OCI-LY7 (cell line): ENCODE results near the gene CD164. TPM values are rescaled to one million over a fixed set of nuclear protein-coding genes. Genes with fewer than 3 reads are reported as not detected.

Source experiments
- BruUV-seq: library from RNA; stranded (reverse); fragments of 400-500 nt; replicated peaks from 2 replicates; lab custom pipeline; 2021; lab: Mats Ljungman, UMichigan
- CTCF ChIA-PET: fragments of 300-600 bp; sonication (Branson Sonifier 250); formaldehyde crosslinking; loops from one replicate; lab custom pipeline; 2022; ENCODE audit warnings: antibody characterized with exemption; ENCODE audit not compliant: unreplicated experiment; lab: Charles Lee
- POLR2A ChIA-PET: fragments of 300-600 bp; sonication (Branson Sonifier 250); formaldehyde crosslinking; loops from one replicate; lab custom pipeline; 2022; ENCODE audit warnings: antibody characterized with exemption; lab: Charles Lee
- DNase-seq: peaks from one replicate; pipeline ENCODE4 v3.0.0-alpha.2; 2015; ENCODE audit warnings: low spot score
- H2AFZ ChIP-seq: fragments of 200-600 bp; sonication (generic), shearing (Covaris generic); 2 replicates; pipeline ENCODE4 v1.6.1; 2014; ENCODE audit warnings: mild to moderate bottlenecking, antibody characterized with exemption, low read length, moderate library complexity
- H3K27ac ChIP-seq: fragments of 200-600 bp; sonication (generic); 2 replicates; pipeline ENCODE4 v1.5.1; 2014; ENCODE audit warnings: mixed run types, low read depth, mild to moderate bottlenecking, moderate library complexity, low read length, inconsistent platforms; ENCODE audit not compliant: poor library complexity, severe bottlenecking
- H3K36me3 ChIP-seq: fragments of 200-600 bp; sonication (generic); 2 replicates; pipeline ENCODE4 v1.6.1; 2014; ENCODE audit warnings: mild to moderate bottlenecking, antibody characterized with exemption, low read length, moderate library complexity, mixed read lengths; ENCODE audit not compliant: insufficient read depth
- H3K4me1 ChIP-seq: fragments of 200-600 bp; sonication (generic); 2 replicates; pipeline ENCODE4 v1.5.1; 2014; ENCODE audit warnings: mild to moderate bottlenecking, low read length; ENCODE audit not compliant: insufficient read depth, poor library complexity, severe bottlenecking
- H3K4me2 ChIP-seq: fragments of 200-600 bp; sonication (generic); 2 replicates; pipeline ENCODE4 v1.6.1; 2014; ENCODE audit warnings: mild to moderate bottlenecking, low read length
- H3K4me3 ChIP-seq: fragments of 200-600 bp; sonication (generic); 2 replicates; pipeline ENCODE4 v1.5.1; 2014; ENCODE audit warnings: mild to moderate bottlenecking, low read depth, low read length; ENCODE audit not compliant: poor library complexity, severe bottlenecking
- H3K79me2 ChIP-seq: fragments of 200-600 bp; sonication (generic); 2 replicates; pipeline ENCODE4 v1.6.1; 2016; ENCODE audit warnings: low read depth, mild to moderate bottlenecking, low read length, moderate library complexity, mixed read lengths; ENCODE audit not compliant: insufficient read depth
- H3K9me2 ChIP-seq: fragments of 200-600 bp; sonication (generic); 2 replicates; pipeline ENCODE4 v1.6.1; 2016; ENCODE audit warnings: mild to moderate bottlenecking, low read length, mixed read lengths; ENCODE audit not compliant: insufficient read depth
- H3K9me3 ChIP-seq: fragments of 200-600 bp; sonication (generic); 2 replicates; pipeline ENCODE4 v1.6.1; 2014; ENCODE audit warnings: mild to moderate bottlenecking, mixed run types, low read length, mixed read lengths
- H4K20me1 ChIP-seq: fragments of 200-600 bp; sonication (generic); 2 replicates; pipeline ENCODE4 v1.6.1; 2014; ENCODE audit warnings: mild to moderate bottlenecking, antibody characterized with exemption, low read length, moderate library complexity, mixed read lengths; ENCODE audit not compliant: insufficient read depth
- EZH2phosphoT487 ChIP-seq: fragments of 200-600 bp; sonication (generic); IDR thresholded peaks from 2 replicates; pipeline ENCODE4 v1.6.1; 2018; ENCODE audit warnings: low read depth, borderline replicate concordance, mild to moderate bottlenecking, mixed run types, antibody characterized with exemption, low read length, moderate library complexity, mixed read lengths
- intact Hi-C: fragments of 100-400 bp; cut with micrococcal nuclease; formaldehyde crosslinking; loops from one replicate; pipeline ENCODE4 v1.10.0; 2022; ENCODE audit not compliant: unreplicated experiment
- total RNA-seq, 2 experiments: library from RNA; depleted of rRNA in 1 of 2; stranded (reverse); fragments of >200 nt in 1 of 2; shearing (Covaris generic) in 1 of 2; gene quantifications; 2 replicates each; pipeline ENCODE4 v1.2.3, GENCODE V29; 2014 to 2022
- TF ChIP-seq, protein P1 (sequence below): fragments of 200-600 bp; sonication (generic); conservative IDR thresholded peaks from 2 replicates; pipeline ENCODE4 v1.5.1; 2014; ENCODE audit warnings: mild to moderate bottlenecking, antibody characterized with exemption, low read length, moderate library complexity, mixed read lengths

The CD164 gene
- total RNA-seq, 2 experiments from 2014 or later: 48.7 to 107 TPM

DNA sequence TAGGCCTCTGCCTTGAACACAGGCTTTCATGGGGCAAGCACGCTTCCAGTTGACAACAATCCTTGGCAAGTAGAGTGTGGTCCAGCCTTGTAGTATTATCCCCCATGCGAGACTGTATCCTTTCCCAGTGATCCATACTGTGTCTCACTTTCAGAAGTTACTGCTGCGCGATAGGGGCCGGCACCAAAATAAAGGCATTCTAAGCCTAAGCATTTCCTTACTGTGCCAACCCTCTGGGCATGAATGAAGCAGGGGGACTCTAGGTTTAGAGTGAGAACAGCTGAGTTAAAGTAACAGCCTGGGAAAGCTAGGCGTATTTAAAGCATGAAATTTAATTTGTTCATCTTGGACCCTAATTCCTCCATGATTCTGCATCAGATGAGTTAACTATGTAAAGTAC lies 39.4 kb downstream of the CD164 start:
- H3K4me2 ChIP-seq: no peak overlapping the region
- no peak overlapping the region for H3K27ac ChIP-seq
- intact Hi-C loops: no loop called here
- H3K36me3 ChIP-seq: no peaks in the 10 kb centered on the region
- no peak for DNase-seq
- H3K4me3 ChIP-seq: no peak overlapping the region
- TF ChIP-seq, protein P1, sequence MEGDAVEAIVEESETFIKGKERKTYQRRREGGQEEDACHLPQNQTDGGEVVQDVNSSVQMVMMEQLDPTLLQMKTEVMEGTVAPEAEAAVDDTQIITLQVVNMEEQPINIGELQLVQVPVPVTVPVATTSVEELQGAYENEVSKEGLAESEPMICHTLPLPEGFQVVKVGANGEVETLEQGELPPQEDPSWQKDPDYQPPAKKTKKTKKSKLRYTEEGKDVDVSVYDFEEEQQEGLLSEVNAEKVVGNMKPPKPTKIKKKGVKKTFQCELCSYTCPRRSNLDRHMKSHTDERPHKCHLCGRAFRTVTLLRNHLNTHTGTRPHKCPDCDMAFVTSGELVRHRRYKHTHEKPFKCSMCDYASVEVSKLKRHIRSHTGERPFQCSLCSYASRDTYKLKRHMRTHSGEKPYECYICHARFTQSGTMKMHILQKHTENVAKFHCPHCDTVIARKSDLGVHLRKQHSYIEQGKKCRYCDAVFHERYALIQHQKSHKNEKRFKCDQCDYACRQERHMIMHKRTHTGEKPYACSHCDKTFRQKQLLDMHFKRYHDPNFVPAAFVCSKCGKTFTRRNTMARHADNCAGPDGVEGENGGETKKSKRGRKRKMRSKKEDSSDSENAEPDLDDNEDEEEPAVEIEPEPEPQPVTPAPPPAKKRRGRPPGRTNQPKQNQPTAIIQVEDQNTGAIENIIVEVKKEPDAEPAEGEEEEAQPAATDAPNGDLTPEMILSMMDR: no peak
- no peak for TF ChIP-seq EZH2phosphoT487
- no peaks in the 10 kb centered on the region for H3K4me1 ChIP-seq
- no peaks in the 10 kb centered on the region for H4K20me1 ChIP-seq
- ChIA-PET CTCF (no interaction called here), POLR2A (no interaction called here)
- BruUV-seq: no TSS peak
- H3K9me3 ChIP-seq: no peaks in the 10 kb centered on the region
- no peak overlapping the region for H2AFZ ChIP-seq
- H3K9me2 ChIP-seq: no peaks in the 10 kb centered on the region
- no peaks in the 10 kb centered on the region for H3K79me2 ChIP-seq

DNA sequence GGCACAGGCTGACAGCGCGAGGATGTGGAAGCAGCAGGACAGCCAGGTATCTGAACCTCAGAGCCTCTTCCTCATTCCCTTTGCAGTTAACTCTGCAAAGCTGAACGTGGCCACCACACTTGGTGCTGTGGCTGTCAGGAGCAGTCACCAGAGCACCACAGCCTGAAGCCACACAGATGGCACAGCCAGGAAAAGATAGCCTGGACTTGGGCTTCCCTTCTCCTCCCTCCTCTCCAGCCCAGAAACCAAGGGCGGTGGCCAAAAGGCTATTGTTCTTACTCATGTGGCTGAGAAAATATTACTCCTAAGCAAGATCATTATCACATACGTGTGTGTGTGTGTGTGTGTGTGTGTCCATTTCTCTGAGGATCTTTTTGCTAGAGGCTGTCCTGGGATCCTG lies 39.8 kb downstream of the CD164 start:
- Histone ChIP-seq H3K79me2 (no peaks in the 10 kb centered on the region), H3K36me3 (no peaks in the 10 kb centered on the region), H4K20me1 (no peaks in the 10 kb centered on the region), H3K9me2 (no peaks in the 10 kb centered on the region), H3K4me1 (no peaks in the 10 kb centered on the region), H3K27ac (no peak overlapping the region), H2AFZ (no peak overlapping the region), H3K4me2 (no peak overlapping the region), H3K9me3 (no peaks in the 10 kb centered on the region), H3K4me3 (no peak overlapping the region)
- no TSS peak for BruUV-seq
- TF ChIP-seq, protein P1: no peak
- TF ChIP-seq EZH2phosphoT487: no peak
- ChIA-PET POLR2A (no interaction called here), CTCF (no interaction called here)
- intact Hi-C loops: no loop called here
- no peak for DNase-seq

GRCh38 chr6:109340811-109341210 lies 41.5 kb downstream of the CD164 start:
- no peak for TF ChIP-seq EZH2phosphoT487
- TF ChIP-seq, protein P1: no peak
- no peaks in the 10 kb centered on the region for H4K20me1 ChIP-seq
- POLR2A ChIA-PET: interaction anchor here (0.6 kb wide), 1 partner anchor 459 kb away, joined by 6 read pairs; no protein-coding TSS in a partner anchor

More at GRCh38 chr6:109340811-109341210, 41.5 kb downstream of the CD164 start:
- no peak overlapping the region for H3K4me3 ChIP-seq
- H3K4me1 ChIP-seq: no peaks in the 10 kb centered on the region
- no peaks in the 10 kb centered on the region for H3K79me2 ChIP-seq
- intact Hi-C loops: no loop called here
- DNase-seq: no peak
- H3K4me2 ChIP-seq: no peak overlapping the region
- H2AFZ ChIP-seq: no peak overlapping the region
- CTCF ChIA-PET: no interaction called here
- no peaks in the 10 kb centered on the region for H3K9me3 ChIP-seq
- BruUV-seq: no TSS peak
- H3K36me3 ChIP-seq: no peaks in the 10 kb centered on the region
- no peaks in the 10 kb centered on the region for H3K9me2 ChIP-seq
- H3K27ac ChIP-seq: no peak overlapping the region
